Brain microvascular endothelial cell (primary cell): ENCODE data around the gene PRLHR.
A peak's percentile ranks its signal among the peaks of the same experiment; 100 is the strongest.

Experiments used
- DNase-seq: peaks from one replicate; pipeline ENCODE4 v3.0.0-alpha.2; 2020
- H3K27ac ChIP-seq: fragments of 250-450 bp; sonication (Bioruptor Pico); 2 replicates; pipeline ENCODE4 v1.5.1; 2020; ENCODE audit warnings: mild to moderate bottlenecking, moderate library complexity
- H3K27me3 ChIP-seq: fragments of 250-450 bp; sonication (Bioruptor Pico); replicated peaks from 2 replicates; pipeline ENCODE4 v1.5.1; 2020; ENCODE audit warnings: mild to moderate bottlenecking
- H3K36me3 ChIP-seq: fragments of 250-450 bp; sonication (Bioruptor Pico); replicated peaks from 2 replicates; pipeline ENCODE4 v1.5.1; 2020; ENCODE audit warnings: mild to moderate bottlenecking
- H3K4me3 ChIP-seq: 2 replicates; pipeline ENCODE4 v1.5.1; 2011; ENCODE audit warnings: low read depth, mild to moderate bottlenecking, control low read depth, low read length, moderate library complexity
- CTCF ChIP-seq: IDR thresholded peaks from 2 replicates; pipeline ENCODE4 v1.5.1; 2011; ENCODE audit warnings: low read depth, mild to moderate bottlenecking, moderate library complexity, low read length, control low read depth, inconsistent platforms; ENCODE audit errors: missing control alignments
- in situ Hi-C: cut with HindIII; loops from 2 replicates; pipeline ENCODE4 v1.10.0; 2017; ENCODE audit warnings: low sequenced_read_pairs, low pct_ligation_motif_present

Gene PRLHR

GRCh38 chr10:118594392-118595063 lies 920 bp downstream of the PRLHR start:
- Histone ChIP-seq H3K36me3 (no peaks in the 10 kb centered on the region), H3K4me3 (no peak overlapping the region), H3K27me3 (peaks cover 30% of the 10 kb centered on the region), H3K27ac (no peak overlapping the region)
- in situ Hi-C loops: no loop called here
- peak; percentile 47 for TF ChIP-seq CTCF
- DNase-seq: peak; percentile 14

- TF ChIP-seq CTCF: no peak
- in situ Hi-C loops: no loop called here
- Histone ChIP-seq H3K27me3 (peaks cover 32% of the 10 kb centered on the region), H3K27ac (no peak overlapping the region), H3K4me3 (no peak overlapping the region), H3K36me3 (no peaks in the 10 kb centered on the region)
- DNase-seq: no peak
Measured at GRCh38 chr10:118592675-118593330, 2.6 kb downstream of the PRLHR start.

- H3K27ac ChIP-seq: no peak overlapping the region
- TF ChIP-seq CTCF: no peak
- H3K4me3 ChIP-seq: no peak overlapping the region
- in situ Hi-C loops: no loop called here
- DNase-seq: no peak
- no peaks in the 10 kb centered on the region for H3K36me3 ChIP-seq
- peaks cover 21% of the 10 kb centered on the region for H3K27me3 ChIP-seq
Measured at GRCh38 chr10:118590334-118590733, 5.1 kb downstream of the PRLHR start.

DNA sequence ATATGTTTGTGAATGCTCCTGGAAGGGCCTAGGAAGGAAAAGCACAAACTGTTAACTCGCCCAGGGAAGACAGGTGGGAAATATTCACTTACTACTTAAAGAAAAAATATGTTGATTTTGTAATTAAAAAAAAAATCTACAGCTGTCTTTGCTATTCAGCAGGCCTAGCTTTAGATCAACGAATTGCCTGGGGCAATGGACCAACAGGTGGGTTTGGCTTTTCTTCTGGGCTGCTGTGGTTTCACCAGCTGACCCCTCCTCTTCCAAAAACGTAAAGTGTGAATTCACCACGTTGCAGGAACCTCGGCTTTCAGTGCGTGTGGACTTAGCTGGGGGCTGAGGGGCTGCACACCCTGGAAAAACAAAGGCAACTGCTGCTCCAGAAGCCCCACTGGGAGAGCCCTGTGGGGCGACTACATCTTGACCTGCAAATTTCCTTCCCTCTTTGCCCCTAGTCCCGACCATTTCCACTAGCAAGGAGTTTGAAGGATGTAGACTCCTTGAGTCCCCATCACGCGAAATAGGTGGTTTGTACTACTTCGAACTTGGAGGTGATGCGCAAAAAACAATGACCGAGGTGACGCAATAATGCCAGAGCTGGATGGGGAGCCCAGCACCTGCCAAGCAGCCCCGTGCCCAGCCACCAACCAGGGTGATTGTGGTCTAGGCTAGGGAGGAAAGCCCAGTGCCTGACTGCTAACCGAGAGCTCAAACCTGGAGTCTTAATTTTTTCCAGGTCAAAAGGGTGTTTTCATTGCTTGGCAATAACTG lies 7.4 kb downstream of the PRLHR start:
- H3K36me3 ChIP-seq: no peaks in the 10 kb centered on the region
- DNase-seq: no peak
- H3K27ac ChIP-seq: no peak overlapping the region
- peaks cover 4% of the 10 kb centered on the region for H3K27me3 ChIP-seq
- in situ Hi-C loops: no loop called here
- no peak overlapping the region for H3K4me3 ChIP-seq
- no peak for TF ChIP-seq CTCF

GRCh38 chr10:118586911-118587310 lies 8.5 kb downstream of the PRLHR start:
- H3K4me3 ChIP-seq: no peak overlapping the region
- no peak overlapping the region for H3K27ac ChIP-seq
- H3K27me3 ChIP-seq: peaks cover 2% of the 10 kb centered on the region
- H3K36me3 ChIP-seq: no peaks in the 10 kb centered on the region
- DNase-seq: no peak
- in situ Hi-C loops: no loop called here
- no peak for TF ChIP-seq CTCF
